Suprapubic skin (tissue), 4 donors: Measurements from ENCODE around the gene MEF2B. TPM values are rescaled to one million over a fixed set of nuclear protein-coding genes. Genes with fewer than 3 reads are reported as not detected.
"Not testable (repeated sequence)": the region's sequence is repeated elsewhere in the genome, so short reads cannot be mapped to it uniquely, and the experiment has no call there.

Source experiments
- DNase-seq, 2 donors: peaks; one replicate each; pipeline ENCODE4 v3.0.0-alpha.2; 2019; ENCODE audit warnings: low spot score in 2 of 2
- H3K27ac ChIP-seq: fragments of 200-600 bp; sonication (generic); one replicate; pipeline ENCODE4 v1.5.1; 2019
- H3K27me3 ChIP-seq: fragments of 200-600 bp; sonication (generic); one replicate; pipeline ENCODE4 v1.5.1; 2019
- H3K36me3 ChIP-seq: fragments of 200-600 bp; sonication (generic); one replicate; pipeline ENCODE4 v1.5.1; 2019
- H3K4me1 ChIP-seq: fragments of 200-600 bp; sonication (generic); one replicate; pipeline ENCODE4 v1.5.1; 2019
- H3K4me3 ChIP-seq: fragments of 200-600 bp; sonication (generic); one replicate; pipeline ENCODE4 v1.5.1; 2019; ENCODE audit warnings: mild to moderate bottlenecking
- H3K9me3 ChIP-seq: fragments of 200-600 bp; sonication (generic); one replicate; pipeline ENCODE4 v1.5.1; 2019
- EP300 ChIP-seq: sonication (generic); formaldehyde crosslinking; IDR thresholded peaks from one replicate; pipeline ENCODE4 v1.6.1; 2017; ENCODE audit warnings: antibody characterized with exemption
- POLR2A ChIP-seq, 2 donors: fragments of 450-650 bp; IDR thresholded peaks; one replicate each; pipeline ENCODE4 v1.6.1; 2017; ENCODE audit warnings: antibody characterized with exemption in 2 of 2, mild to moderate bottlenecking in 2 of 2, moderate library complexity in 2 of 2
- POLR2AphosphoS5 ChIP-seq, 3 donors: sonication (generic); formaldehyde crosslinking; IDR thresholded peaks; one replicate each; pipeline ENCODE4 v1.6.1; 2017; ENCODE audit warnings: antibody characterized with exemption in 3 of 3
- WGBS: methylation state at CpG from one replicate; pipeline ENCODE4 v1.1.5; 2018; 5-methylcytosine and 5-hydroxymethylcytosine counted together
- total RNA-seq, 4 donors: library from RNA; depleted of rRNA; stranded (reverse); fragments of >200 nt; gene quantifications; one replicate each; pipeline ENCODE4 v1.1.0, GENCODE V29; 2016
- TF ChIP-seq, protein P1 (sequence below), 2 donors: fragments of 200-600 bp in 1 of 2; fragments of 450-650 bp in 1 of 2; sonication (generic) in 1 of 2; IDR thresholded peaks; one replicate each; pipeline ENCODE4 v1.5.1; 2016 to 2019; ENCODE audit warnings: antibody characterized with exemption in 2 of 2, mild to moderate bottlenecking in 1 of 2, moderate library complexity in 1 of 2

Gene MEF2B
- total RNA-seq, 4 donors from 2014 or later: 0.68 to 1.8 (median 0.73) TPM; not detected in 1

DNA sequence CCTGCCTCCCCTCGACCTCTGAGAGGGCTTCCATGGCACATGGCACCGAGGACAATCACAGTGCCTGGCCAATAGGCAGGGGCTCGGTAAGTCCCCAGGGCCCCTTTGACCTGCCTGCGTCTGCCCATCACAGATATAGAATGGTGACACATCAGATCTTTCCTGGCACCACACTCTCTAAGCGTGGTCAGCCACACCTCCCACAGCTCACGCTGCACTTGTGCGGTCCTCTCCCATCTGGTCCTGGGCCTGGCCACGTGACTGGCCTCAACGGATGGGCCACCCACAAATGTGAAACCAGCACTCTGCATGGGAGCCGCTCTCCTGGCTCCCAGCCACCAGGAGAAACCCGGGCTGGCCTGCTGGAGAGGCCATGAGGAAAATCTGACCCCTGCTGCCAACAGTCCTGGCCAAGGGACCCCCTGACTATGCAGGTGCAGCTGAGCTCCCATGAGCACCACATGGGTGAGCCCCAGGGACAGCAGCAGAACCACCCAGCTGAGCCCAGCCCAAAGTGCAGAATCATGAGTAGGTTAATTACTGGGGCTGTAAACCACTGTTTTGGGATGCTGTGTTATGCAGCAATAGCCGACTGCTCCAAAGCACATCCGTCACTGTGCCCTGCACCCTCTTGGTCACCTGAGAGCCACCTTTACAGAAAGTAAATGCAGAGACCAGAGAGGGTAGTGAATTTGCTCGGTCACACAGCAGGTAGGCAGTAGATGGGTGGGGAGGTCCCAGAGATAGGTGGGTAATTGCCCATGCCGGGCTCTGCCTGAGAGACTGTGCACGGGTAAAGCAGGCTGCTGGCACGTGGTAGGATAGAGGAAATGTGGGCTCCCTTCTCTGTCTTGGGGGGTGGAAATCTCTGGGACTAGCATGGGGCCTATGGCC lies 9.7 kb upstream of the MEF2B start:
- Histone ChIP-seq H3K4me3 (no peak overlapping the region), H3K27ac (no peak overlapping the region), H3K36me3 (peaks cover 66% of the 10 kb centered on the region), H3K4me1 (no peaks in the 10 kb centered on the region), H3K9me3 (no peaks in the 10 kb centered on the region), H3K27me3 (no peaks in the 10 kb centered on the region)
- no peak for DNase-seq
- TF ChIP-seq, protein P1, sequence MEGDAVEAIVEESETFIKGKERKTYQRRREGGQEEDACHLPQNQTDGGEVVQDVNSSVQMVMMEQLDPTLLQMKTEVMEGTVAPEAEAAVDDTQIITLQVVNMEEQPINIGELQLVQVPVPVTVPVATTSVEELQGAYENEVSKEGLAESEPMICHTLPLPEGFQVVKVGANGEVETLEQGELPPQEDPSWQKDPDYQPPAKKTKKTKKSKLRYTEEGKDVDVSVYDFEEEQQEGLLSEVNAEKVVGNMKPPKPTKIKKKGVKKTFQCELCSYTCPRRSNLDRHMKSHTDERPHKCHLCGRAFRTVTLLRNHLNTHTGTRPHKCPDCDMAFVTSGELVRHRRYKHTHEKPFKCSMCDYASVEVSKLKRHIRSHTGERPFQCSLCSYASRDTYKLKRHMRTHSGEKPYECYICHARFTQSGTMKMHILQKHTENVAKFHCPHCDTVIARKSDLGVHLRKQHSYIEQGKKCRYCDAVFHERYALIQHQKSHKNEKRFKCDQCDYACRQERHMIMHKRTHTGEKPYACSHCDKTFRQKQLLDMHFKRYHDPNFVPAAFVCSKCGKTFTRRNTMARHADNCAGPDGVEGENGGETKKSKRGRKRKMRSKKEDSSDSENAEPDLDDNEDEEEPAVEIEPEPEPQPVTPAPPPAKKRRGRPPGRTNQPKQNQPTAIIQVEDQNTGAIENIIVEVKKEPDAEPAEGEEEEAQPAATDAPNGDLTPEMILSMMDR (IDR thresholded peaks at IDR 0.05): no peak
- TF ChIP-seq EP300 (no peak), POLR2A (IDR thresholded peaks at IDR 0.05) (no peak), POLR2AphosphoS5 (IDR thresholded peaks at IDR 0.05) (no peak)
- 88% methylated on average over 16 of the region's 17 CpGs for WGBS

DNA sequence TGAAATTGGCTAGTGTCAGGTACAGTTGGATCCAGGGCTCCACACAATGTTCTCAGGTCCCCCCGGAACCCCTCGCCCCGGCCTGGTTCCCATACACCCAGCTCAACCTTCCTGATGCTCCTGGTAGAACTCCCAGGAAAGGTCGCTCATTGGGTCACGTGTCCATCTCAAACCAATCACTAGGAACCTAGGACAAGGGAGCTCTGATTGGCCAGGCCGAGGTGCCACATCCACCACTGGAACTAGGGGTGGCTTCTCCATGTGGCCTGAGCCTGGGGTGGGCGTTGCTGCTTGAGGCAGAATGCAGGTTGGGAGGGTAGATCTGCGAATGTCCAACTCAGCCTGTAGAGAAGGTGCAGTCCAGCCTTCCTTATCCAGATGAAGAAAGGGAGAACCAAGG lies 6.9 kb upstream of the MEF2B start:
- H3K36me3 ChIP-seq: peaks cover 56% of the 10 kb centered on the region
- TF ChIP-seq, protein P1 (IDR thresholded peaks at IDR 0.05): no peak
- no peak for TF ChIP-seq POLR2A (IDR thresholded peaks at IDR 0.05)
- TF ChIP-seq EP300: no peak
- H3K9me3 ChIP-seq: no peaks in the 10 kb centered on the region
- no peaks in the 10 kb centered on the region for H3K4me1 ChIP-seq
- H3K27ac ChIP-seq: no peak overlapping the region
- WGBS: 92% methylated on average over 8 of the region's 8 CpGs
- no peak overlapping the region for H3K4me3 ChIP-seq
- no peak for DNase-seq
- no peaks in the 10 kb centered on the region for H3K27me3 ChIP-seq

DNA sequence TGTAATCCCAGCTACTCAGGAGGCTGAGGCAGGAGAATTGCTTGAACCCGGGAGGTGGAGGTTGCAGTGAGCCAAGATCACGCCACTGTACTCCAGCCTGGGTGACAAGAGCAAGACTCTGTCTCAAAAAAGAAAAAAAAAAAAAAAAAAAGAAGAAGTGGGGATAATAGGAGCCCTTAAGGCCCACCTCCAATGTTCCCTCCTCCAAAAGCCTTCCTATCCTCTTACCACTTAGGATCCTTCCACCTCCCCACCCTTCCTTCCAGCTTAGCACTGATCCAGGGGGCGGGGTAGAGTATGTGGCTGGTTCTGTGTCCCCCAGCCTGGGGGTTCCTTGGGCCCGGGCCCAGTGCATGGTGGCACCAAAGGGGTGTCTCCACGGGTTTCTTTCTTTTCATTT lies 3.2 kb upstream of the MEF2B start:
- not testable (repeated sequence) for H3K4me3 ChIP-seq, H3K4me1 ChIP-seq, H3K27me3 ChIP-seq, DNase-seq, H3K9me3 ChIP-seq, H3K27ac ChIP-seq
- peaks cover 22% of the 10 kb centered on the region for H3K36me3 ChIP-seq
- 88% methylated on average over 5 of the region's 5 CpGs for WGBS

DNA sequence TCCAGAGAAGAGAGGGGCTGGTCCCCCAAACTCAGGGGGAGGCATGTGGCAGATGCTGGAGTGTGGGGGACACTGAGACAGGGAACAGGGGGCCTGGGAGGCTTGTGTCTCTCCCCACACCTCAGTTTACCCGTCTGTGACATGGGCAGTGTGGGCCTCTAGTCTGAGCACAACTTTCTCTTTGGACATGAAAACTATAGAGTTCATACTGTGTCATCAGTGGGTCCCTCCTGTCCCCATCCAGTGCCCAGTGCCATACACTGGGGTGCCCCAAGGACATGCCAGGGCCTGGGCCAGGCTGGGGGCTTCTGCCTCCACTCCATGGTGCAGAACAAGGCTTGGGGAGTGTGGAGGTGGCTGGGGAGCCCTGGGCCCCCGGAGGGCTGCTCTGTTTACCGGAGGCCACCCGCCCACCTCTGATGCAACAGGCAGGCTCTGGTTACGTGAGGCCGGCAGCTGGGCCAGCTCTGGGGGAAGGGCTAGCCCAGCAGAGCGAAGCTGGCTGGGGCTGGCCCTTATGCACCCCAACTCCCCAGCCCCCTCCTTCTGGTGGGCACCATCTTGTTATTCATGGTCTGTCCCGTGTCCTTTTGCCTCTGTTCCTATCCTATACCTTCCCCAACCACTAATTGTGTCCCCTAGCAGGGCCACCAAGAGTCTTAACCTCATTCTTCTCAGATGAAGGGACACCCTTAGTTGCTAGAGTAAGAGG lies 1.9 kb upstream of the MEF2B start:
- H3K4me1 ChIP-seq: peaks cover 9% of the 10 kb centered on the region
- no peak overlapping the region for H3K4me3 ChIP-seq
- no peak for DNase-seq
- H3K27me3 ChIP-seq: no peaks in the 10 kb centered on the region
- no peaks in the 10 kb centered on the region for H3K9me3 ChIP-seq
- 78% methylated on average over 4 of the region's 8 CpGs for WGBS
- H3K36me3 ChIP-seq: peaks cover 12% of the 10 kb centered on the region
- H3K27ac ChIP-seq: no peak overlapping the region
- TF ChIP-seq, protein P1 (IDR thresholded peaks at IDR 0.05): no peak
- TF ChIP-seq POLR2A (IDR thresholded peaks at IDR 0.05) (no peak), POLR2AphosphoS5 (IDR thresholded peaks at IDR 0.05) (no peak), EP300 (no peak)

DNA sequence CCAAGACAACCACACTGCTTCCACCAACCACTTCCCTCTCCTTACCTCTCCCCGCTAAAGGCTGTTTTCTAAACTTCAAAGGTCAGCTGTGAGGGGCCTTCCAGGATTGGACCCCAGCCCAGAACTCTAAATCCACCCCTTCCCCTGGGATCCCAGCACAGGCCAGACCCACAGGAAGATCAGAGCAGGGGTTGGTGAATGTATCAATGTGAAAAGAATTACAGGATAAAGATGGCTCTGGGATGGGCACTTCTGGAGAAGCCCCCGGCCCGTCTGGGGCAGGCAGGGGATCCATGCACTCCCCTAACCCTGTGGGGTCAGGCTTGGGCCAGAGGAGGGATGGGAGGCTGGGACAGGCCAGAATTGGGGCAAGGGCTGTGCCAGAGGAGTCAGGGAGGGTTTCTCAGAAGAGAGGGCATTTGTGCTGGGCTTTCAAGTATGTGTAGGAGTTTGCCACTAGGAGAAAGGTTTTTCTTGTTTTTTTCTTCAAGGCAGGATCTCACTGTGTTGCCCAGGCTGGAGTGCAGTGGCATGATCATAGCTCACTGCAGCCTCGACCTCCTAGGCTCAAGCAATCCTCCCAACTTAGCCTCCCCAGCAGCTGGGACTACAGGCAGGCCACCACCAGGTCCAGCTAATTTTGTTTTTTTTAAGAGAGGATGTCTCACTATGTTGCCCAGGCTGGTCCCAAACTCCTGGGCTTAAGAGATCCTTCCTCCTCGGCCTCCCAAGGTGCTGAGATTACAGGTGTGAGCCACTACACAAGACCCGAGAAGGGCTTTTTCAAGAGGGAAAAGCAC lies 1.0 kb upstream of the MEF2B start:
- Histone ChIP-seq H3K36me3 (peaks cover 3% of the 10 kb centered on the region), H3K9me3 (no peaks in the 10 kb centered on the region), H3K4me3 (no peak overlapping the region), H3K27me3 (no peaks in the 10 kb centered on the region), H3K27ac (no peak overlapping the region), H3K4me1 (peaks cover 9% of the 10 kb centered on the region)
- WGBS: 71% methylated on average over 6 of the region's 6 CpGs
- DNase-seq: no peak
- TF ChIP-seq, protein P1 (IDR thresholded peaks at IDR 0.05): no peak
- TF ChIP-seq EP300: no peak
- no peak for TF ChIP-seq POLR2A (IDR thresholded peaks at IDR 0.05)
